IPS-NIHi11 (cell line): ENCODE data around the gene UBIAD1.
"Not testable (repeated sequence)": the region's sequence is repeated elsewhere in the genome, so short reads cannot be mapped to it uniquely, and the experiment has no call there.

Experiments
- DNase-seq: peaks from one replicate; pipeline ENCODE4 v3.0.0; 2012; ENCODE audit warnings: mixed read lengths, low spot score

The UBIAD1 gene

DNA sequence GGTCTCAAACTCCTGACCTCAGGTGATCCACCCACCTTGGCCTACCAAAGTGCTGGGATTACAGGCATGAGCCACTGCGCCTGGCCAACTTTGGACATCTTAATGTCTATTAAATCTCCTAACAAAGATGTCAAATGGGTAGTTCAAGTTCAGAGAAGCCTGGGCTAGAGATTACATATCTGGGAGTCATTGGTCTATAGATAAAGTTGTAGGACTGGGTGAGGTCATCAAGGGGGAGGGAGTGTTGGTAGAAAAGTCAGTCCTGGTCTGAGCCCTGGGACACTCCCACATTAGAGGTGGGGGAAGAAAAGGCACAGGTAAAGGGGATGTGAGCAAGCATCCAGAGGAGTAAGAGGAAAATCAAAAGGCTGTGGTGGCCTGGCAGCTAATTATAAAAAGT, 6.6 kb downstream of the UBIAD1 start:
- no peak for DNase-seq

DNA sequence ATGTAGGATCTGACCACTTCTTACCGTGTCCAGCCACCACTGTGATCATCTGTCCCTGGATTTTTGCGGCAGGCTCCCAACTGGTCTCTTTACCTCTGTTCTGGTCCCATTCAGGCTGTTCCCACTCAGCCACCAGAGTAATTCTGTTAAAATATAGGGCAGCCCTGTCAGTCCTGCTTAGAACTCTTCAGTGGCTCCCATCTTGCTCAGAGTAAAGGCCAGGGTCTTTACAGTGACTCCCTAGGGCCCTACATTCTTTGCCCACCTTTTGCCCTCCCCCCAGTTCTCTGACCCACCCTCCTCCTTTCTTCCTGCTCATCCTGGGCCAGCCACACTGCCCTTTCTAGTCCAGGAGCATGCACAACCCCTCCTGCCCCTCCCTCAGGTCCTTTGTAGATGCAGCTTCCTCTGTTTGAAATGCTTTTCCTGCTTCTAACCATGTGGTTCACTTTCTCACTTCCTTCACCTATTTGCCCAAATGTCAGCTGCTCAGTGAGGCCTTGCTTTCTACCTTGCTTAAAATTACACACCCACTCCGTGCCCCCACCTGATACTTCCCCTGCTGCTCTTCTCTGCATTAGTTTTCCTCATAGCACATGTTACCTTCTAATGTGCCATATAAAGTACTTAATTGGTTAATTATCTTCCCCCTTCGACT, 7.8 kb downstream of the UBIAD1 start:
- DNase-seq: no peak

DNA sequence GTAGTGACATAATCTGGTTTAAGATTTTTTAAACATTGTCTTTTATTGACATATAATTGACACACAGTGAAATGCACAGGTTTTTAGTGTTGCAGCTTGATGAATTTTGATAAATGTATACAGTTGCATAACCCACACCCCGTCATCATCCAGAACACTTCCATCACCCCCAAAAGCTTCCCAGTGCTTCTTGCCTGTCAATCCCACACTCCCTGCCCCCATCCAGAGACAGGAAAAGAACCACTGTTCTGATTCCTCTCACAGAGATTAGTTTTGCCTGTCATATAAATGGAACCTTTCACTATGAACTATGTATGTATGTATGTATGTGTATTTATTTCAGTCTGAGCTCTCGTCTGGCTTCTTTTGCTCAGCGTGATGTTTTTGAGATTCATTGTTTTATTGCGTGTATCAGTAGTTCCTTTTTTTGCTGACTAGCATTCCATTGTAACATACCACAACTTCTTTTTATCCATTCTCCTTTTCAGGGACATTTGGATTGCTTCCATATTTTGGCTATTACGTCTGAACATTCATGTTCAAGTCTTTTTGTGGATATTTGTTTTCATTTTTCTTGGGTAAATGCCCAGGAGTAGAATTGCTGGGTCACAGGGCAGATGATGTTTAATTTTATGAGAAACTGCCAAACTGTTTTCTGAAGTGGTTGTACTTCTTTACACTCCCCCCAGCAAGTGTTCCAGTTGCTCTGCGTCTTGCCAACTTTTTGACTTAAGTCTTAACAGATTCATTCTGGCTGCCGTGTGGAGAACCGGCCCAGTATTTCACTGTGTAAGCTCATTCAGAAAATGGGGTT, 8.7 kb downstream of the UBIAD1 start:
- DNase-seq: no peak

DNA sequence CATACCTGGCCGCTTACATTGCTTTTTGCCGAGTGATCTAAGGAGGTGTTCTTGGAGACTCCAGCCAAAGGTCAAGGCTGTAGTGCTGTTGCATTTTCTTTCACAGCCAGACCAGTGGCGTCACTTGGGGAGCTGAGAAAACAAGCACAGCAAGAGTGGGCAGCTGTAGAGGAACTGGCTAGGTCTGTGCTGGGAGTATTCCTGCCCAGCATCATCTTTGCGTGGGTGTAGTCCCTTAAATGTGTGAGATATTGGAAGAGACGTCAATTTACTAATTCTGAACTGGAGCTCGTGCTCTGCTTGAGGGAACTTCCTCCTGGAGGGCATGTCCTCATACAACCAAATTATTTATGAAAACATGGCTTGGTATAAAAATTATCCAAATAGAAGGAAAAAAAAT, 10.2 kb downstream of the UBIAD1 start:
- DNase-seq: no peak

DNA sequence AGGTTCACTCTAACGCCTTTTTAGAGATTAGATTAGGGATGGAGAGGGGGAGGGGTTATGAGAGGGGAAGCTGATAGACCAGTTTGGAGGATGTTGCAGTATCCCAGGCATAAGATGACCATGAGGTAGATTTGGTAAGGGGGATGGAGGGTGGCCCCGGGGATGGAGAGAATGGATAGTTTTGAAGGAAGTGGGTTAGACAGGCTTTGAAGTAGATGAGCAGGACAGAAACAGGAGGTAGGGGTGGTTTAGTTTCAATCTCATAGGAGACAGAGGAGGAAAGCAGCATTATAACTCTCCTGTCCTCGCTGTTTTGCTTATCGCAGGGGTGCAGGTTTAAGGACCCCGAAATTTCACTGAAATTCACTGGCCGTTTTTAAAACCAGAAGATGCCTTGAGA, 11.8 kb downstream of the UBIAD1 start:
- no peak for DNase-seq

DNA sequence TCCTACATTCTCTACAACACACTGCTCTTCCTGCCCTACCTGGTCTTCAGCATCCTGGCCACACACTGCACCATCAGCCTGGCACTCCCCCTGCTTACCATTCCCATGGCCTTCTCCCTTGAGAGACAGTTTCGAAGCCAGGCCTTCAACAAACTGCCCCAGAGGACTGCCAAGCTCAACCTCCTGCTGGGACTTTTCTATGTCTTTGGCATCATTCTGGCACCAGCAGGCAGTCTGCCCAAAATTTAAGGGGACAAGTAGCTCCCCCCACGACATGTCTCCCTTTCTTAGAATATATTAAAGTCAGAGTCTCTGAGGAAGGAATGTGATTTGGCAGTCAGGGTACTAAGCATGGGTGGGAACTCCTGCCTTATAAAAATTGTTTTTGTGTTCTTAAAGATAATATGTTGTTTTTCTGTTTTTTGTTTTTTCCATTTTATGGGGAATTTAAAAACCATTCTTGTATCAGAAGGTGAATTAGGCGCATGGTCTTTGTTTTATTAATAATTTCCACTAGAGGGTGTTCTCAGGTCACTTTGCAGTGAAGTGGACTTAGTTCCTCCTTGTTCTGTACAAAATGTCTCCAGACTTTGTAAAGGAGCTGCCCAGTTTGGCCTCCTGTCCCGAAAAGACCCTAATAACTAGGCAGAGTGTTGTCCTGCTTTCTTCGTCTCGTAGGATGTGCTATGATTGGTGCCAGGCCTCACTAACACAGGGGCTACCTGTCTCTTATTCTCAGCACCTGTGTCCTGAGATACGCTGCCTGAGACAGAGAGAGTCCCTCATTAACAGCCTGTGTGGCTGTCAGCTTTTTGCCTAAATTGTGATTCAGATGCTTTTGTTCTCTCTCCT, 13.1 kb downstream of the UBIAD1 start:
- peak; percentile 17 for DNase-seq

DNA sequence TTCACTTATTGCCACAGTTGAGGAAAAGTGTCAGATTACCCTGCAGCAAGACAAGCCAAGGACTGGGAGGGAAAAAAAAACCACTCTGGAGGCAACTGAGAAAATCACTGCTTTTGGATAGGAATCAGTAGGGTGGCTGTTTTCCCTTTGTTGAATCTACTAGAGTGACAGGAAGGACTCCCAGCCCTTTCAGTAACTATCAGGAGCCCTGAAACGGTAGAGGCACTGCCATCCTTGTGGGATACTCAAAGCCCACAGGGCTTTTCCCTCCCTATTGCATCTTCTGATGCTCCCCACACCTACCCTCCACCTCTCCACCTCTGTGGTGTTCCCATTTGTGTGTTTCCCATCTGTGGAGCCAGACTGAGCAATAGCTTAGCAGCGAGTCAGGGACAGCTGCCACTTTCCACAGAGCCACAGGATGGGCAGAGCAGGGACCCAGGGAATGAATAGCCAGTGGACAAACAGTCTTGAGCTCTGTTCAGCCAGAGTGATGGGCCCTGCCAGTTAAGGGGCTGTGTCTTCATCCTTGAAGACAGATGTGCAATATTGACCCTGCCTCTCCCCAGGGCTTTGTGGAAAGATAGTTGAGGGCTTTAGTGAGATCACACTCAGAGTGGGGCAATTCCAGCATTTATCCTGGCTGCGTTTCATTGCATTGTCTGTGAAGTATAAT, 13.9 kb downstream of the UBIAD1 start:
- DNase-seq: peak; percentile 64

DNA sequence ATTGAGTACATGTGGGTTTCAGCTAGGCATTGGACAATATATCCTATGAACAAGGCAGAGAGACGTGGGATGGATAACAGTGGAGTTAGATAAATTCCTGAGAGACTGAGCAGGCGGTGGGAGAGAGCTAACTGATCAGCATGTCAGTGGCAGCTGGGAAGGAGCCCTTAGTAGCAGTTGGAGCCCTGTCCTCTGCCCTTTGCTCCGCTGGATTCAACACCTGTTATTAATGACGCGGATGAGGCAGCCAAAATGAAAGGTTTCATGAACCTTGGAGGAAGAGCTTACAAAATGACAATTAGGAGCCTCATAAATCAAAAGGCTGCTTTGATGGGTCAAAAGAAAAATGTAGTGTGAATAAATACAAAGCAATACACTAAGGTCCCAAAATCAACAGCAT, 16.1 kb downstream of the UBIAD1 start:
- no peak for DNase-seq

DNA sequence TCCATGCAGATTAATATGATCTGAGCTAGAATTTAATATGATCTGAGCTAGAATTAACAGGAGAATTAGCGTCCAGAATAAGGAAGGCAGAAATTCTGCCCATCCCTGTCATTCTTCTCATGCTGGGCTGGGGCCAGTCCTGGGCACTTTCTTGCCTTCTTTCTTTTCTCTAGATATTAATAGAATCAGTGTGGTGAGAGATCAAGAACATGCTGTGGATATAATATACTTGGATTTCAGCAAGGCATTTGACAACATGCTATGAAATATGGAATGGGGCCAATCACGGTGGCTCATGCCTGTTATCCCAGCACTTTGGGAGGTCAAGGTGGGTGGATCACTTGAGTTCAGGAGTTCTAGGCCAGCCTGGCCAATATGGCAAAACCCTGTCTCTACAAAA, 18.1 kb downstream of the UBIAD1 start:
- DNase-seq: no peak

DNA sequence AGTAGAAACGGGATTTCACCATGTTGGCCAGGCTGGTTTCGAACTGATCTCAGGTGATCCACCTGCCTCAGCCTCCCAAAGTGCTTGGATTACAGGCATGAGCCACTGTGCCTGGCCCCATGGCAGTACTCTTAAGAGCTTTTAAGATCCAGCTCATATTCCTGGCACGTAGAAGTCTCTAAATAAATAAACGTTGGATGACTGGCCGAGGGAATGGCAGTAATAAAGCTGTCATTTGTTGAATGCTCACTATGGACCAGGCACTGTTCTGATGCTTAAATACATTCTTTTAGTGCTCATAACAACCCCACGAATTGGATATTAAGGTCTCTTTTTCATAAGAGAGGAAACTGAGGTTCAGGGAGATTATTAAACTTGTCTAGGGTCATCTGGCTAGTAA, 20.9 kb downstream of the UBIAD1 start:
- no peak for DNase-seq

DNA sequence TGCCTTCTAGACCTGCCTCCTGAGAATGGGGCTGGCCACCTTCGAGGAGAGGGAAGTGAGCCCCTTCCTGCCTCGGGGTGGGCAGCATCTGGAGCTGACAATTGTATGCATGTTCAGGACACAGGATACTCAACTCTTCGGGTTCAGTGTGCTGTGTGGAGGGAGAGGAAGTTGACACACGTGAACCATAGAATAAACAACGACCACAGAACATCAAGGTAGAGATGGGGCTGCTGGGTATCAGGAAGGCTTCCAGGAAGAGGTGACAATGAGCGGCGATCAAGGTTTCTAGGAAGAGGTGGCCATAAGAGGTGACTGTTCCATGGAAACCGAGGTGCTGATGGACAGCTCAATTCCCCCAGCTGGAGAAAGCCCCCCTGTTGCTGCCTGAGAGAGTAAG, 22.0 kb downstream of the UBIAD1 start:
- DNase-seq: no peak

DNA sequence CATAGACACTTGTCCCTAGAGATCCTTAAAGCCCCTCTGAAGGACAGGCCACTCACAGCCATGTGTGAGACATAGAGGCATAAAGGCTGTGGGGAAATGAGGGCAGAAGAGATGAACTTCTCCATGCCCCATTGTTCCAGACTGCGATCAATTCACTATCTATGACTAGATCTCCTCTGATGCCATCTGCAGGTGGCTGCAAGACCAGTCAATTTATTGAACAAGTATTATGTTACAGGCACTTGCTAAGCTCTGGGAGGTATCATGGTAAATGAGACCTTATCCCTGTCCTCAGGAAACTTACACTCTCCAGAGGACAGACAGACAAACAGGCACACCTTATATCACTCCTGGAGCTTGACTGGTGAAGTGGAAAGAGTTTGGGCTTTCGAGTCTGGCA, 22.9 kb downstream of the UBIAD1 start:
- no peak for DNase-seq

DNA sequence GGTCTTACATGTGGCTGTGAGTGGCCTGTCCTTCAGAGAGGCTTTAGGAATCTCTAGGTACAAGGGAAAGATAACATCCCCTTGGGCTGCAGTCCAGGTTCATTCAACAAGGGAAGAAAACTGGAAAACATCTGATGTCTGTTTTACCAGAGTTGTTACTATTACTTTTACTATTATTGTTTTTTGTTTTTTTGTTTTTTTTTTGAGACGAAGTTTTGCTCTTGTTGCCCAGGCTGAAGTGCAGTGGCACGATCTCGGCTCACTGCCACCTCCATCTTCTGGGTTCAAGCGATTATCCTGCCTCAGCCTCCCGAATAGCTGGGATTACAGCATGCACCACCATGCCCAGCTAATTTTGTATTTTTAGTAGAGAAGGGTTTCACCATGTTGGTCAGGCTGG, 24.8 kb downstream of the UBIAD1 start:
- DNase-seq: not testable (repeated sequence)

DNA sequence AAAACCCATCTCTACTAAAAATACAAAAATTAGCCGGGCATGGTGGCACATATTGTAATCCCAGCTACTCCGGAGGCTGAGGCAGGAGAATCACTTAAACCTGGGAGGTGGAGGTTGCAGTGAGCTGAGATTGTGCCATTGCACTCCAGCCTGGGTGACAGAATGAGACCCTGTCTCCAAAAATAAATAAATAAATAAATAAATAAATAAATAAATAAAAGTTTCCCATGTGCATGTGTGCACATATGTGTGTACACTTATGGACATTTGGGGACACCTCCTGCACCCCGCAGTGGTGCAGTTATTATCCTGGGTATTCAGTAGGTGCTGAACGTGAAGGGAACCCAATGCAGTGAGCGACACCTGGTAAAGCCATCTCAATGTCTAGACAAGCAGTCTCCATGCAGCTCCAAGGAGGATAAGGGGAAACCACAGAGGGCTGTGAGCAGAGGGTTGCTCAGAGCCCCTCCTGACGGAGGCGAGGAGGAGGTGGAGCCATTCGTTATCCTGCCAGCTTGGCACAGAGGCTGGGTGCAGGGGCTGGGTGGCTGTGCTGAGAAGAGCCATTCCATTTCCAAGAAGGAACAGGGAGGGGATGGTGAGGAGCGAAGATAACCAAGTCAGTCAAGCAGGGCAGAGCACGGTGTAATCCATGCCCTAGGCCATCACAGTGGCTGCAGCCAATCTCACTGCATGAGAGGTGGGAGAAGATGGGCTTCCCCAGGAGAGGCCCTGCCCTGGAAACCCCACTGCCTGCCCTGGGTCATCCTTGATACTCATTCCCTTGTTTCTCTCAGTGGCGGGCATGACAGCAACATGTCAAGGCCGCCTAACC, 25.6 kb downstream of the UBIAD1 start:
- DNase-seq: no peak

DNA sequence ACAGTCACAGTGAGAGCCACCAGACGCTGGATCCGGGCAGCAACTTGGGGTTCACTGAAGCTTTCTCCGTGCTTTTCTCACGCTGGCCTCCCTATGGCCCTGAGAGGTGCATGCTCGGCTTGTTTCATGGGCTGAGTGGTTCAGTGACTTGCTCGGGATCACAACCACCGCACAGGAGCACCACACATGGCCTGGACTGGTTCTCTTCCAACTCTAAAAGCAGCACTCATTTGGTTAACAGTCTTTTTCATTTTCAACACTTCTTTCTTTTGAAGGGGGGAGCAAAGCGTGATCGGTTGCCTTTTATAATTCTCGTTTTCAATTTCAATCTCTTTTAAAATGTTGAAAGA, 26.2 kb downstream of the UBIAD1 start:
- DNase-seq: no peak

DNA sequence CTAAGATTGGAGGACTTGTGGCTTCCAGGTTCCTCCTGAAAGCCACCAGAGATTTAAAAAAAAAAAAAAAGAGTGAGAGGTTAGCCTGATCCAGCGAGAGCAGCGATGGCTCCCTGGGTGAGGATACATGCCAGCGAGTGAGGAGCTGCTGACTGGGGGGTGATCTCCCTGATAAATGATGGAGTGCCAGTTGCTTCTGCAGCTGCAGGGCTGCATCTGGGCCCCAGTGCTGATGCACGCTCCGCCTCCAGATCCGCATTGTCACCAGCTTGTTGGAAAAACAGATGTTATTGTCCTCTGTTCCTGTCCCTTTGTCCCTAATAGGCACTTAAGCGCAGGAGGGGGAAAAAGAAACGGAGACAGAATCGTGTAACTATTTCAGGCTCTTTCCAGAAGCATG, 28.6 kb downstream of the UBIAD1 start:
- no peak for DNase-seq

DNA sequence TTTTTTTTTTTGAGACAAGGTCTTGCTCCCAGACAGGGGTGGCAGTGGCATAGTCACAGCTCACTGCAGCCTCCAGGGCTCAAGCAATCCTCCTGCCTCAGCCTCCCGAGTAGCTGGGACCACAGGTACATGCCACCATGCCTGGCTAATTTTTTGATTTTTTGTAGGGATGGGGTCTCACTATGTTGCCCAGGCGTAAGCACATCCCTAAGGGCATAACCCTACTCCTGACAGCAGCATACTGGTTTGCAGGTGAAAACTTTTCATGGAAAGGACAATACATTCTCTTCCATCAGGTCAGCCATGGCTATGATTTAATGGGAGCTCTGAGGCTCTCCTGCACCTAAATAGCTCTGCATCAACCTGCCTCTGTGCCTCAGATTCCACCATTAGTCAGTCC, 29.4 kb downstream of the UBIAD1 start:
- DNase-seq: no peak

DNA sequence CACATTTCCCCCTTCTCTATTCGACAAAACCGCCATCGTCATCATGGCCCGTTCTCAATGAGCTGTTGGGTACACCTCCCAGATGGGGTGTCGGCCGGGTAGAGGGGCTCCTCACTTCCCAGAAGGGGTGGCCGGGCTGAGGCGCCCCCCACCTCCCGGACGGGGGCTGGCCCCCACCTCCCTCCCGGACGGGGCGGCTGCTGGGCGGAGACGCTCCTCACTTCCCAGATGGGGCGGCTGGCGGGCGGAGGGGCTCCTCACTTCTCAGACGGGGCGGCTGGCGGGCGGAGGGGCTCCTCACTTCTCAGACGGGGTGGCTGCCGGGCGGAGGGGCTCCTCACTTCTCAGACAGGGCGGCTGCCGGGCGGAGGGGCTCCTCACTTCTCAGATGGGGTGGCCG, 32.5 kb downstream of the UBIAD1 start:
- not testable (repeated sequence) for DNase-seq

DNA sequence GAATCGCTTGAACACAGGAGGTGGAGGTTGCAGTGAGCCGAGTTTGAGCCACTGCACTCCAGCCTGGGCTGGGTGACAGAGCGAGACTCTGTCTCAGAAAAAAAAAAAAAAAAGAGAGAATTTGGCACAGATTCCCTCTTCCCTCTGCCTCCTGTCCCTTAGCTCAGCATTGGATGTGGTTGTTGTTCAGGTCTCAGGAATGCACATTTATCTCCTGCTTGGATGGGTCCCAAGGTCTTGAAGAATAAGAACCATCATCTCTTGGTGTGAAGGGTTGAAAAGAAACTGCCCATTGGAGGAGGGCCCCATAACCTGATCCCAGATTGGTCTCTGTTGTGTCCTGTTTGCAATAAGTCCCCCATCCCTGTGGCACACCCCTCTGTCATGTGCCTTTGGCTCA, 34.9 kb downstream of the UBIAD1 start:
- DNase-seq: no peak

DNA sequence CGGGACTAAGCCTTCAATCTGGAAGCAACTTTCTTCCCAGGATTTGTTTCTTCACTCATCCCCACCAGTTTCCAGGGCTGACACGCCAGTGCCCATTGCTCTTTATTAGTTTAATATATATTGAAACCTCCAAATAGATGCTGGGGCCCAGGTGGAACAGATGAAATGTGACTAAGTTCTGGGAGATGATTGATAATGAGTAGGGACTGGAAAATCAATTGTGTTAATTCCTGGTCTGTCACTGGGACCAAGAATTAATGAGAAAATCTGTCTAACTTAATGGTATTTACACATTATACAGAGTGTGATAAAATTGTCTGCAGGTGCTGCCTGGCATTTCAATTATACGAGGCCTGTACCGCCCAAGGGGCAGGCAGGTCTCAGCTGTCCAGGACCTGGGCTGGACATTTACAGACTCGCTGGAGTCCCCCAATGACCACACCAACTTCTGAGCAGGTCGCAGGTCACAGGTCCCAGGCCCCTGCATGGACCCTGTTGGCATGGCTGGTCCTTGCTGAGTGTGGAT, 35.8 kb downstream of the UBIAD1 start:
- no peak for DNase-seq

DNA sequence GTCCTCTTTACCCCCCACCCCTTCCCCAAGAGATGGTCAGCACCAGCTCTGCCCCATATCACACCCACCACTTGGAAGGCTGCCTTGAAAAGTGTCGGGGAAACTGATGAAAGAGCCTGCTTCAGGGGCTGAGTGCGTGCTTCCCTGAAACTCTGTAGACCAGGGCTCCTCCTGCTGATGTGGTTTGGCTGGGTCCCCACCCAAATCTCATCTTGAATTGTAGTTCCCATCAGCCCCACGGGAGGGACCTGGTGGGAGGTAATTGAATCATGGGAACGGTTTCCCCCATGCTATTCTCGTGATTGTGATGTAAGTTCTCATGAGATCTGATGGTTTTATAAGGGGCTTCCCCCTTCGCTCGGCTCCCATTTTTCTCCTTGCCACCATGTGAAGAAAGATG, 36.4 kb downstream of the UBIAD1 start:
- no peak for DNase-seq
